HG02623 (cell line): ENCODE data around the gene PARP16.
"Not testable (repeated sequence)": the region's sequence is repeated elsewhere in the genome, so short reads cannot be mapped to it uniquely, and the experiment has no call there.

Source experiments
- ATAC-seq: cut with Tn5 transposase; IDR thresholded peaks from one replicate; pipeline ENCODE4 v1.9.1; 2021; ENCODE audit warnings: moderate library complexity; ENCODE audit not compliant: unreplicated experiment

PARP16 gene

GRCh38 chr15:65278480-65278879 is 8.2 kb downstream of the PARP16 start:
- no peak for ATAC-seq

GRCh38 chr15:65277015-65277414 is 9.7 kb downstream of the PARP16 start:
- ATAC-seq = no peak

GRCh38 chr15:65275728-65276126 is 11.0 kb downstream of the PARP16 start:
- ATAC-seq = no peak

- ATAC-seq = no peak
Measured at GRCh38 chr15:65275104-65275727, 11.5 kb downstream of the PARP16 start.

GRCh38 chr15:65270811-65271545 is 15.7 kb downstream of the PARP16 start:
- not testable (repeated sequence) for ATAC-seq

GRCh38 chr15:65268411-65268810 is 18.3 kb downstream of the PARP16 start:
- ATAC-seq = no peak

- no peak for ATAC-seq
Measured at GRCh38 chr15:65266469-65266868, 20.2 kb downstream of the PARP16 start.

GRCh38 chr15:65264863-65265430 is 21.7 kb downstream of the PARP16 start:
- ATAC-seq = no peak

GRCh38 chr15:65263313-65263712 is 23.4 kb downstream of the PARP16 start:
- ATAC-seq = no peak

- no peak for ATAC-seq
Measured at GRCh38 chr15:65260968-65261367, 25.7 kb downstream of the PARP16 start.

- no peak for ATAC-seq
Measured at GRCh38 chr15:65259367-65259797, 27.3 kb downstream of the PARP16 start.

- no peak for ATAC-seq
Measured at GRCh38 chr15:65258375-65259262, 28.1 kb downstream of the PARP16 start.

- no peak for ATAC-seq
Measured at GRCh38 chr15:65255486-65256140, 31.1 kb downstream of the PARP16 start.

- ATAC-seq = no peak
Measured at GRCh38 chr15:65254758-65255157, 31.9 kb downstream of the PARP16 start.

GRCh38 chr15:65254356-65254755 is 32.3 kb downstream of the PARP16 start:
- no peak for ATAC-seq

GRCh38 chr15:65249641-65250040 is 37.0 kb downstream of the PARP16 start:
- no peak for ATAC-seq

- no peak for ATAC-seq
Measured at GRCh38 chr15:65248511-65249255, 38.0 kb downstream of the PARP16 start.

- no peak for ATAC-seq
Measured at GRCh38 chr15:65246939-65247338, 39.7 kb downstream of the PARP16 start.

GRCh38 chr15:65246026-65246714 is 40.5 kb downstream of the PARP16 start:
- ATAC-seq = no peak
